Non-pigmented ciliary epithelial cell (primary cell): ENCODE measurements around the gene CDC16.

ENCODE experiments used
- DNase-seq: peaks from one replicate; pipeline ENCODE4 v3.0.0-alpha.2; 2010; ENCODE audit warnings: low read depth

The CDC16 gene

DNA sequence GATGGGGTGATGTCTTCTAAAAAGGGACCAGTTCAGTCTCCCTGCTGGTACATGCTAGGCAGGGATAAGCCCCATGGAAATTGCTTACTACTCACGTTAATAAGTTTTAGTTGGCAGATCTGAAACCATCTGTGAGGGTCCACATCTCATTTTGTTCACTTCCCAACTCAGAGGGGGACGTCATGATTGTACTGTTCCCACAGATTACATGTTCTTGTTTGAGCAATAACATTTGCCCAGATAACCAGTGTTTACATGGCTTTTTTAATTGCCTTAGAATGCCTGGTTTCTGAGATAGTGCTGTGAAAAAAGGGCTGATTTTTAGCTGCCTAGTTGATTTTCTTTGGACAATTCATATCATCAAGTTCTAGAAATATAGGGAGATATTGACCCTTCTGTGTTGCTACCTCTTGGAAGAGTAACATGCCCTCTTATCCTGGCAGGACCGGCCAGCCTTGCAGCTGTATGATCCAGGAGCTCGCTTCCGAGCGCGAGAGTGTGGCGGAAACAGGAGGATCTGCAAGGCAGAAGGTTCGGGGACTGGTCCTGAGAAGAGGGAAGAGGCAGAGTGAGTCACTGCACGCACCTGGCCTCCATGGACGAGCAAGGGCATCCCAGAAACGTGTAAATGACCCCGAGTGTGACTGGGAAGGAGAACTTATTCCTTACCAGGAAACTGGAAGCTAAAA, 69.8 kb downstream of the CDC16 start:
- no peak for DNase-seq

DNA sequence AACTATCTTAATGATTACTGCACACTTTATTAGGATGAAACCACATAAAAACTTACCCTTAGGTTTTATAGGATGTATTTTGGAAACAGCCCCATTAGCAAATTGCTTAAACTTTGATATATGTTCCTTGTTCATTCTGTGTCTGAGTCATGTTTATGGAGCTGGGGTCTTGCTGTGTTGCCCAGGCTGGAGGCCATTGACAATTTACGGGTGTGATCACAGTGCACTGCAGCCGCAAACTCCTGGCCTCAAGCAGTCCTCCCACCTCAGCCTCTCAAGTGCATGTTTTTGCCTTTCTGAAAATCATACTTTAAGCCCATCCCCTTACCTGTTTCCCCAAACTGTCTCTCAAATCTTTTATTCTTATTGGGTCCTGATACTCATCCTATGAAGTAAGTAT, 74.4 kb downstream of the CDC16 start:
- DNase-seq = no peak

DNA sequence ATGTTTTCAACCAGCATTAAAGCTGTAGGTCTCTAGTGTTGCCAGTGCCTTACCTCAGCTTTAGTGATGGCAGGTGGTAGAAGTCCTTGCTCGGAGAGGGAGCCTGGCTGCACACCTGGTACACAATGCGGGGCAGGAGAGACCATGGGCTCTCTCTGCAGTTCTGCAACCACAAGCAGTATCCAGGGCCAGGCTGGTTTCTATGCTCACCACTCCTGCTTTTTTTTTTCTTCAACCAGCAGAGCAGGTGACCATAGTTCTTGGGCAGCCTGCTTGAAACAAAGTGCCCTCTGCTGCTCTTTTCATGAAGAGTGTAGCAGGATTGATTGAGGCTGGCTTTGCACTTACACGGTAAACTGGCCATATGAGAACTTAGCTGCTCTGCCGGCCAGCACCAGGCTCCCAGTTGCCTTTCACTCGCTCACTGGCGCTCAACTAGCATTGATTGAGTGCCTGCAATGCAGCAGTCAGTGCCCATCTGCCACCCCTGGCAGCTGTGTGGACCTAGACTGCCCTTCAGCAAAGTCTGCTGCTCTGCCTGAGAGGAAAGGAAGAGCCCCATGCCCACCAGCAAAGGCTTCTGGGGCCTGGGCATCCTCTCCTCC, 75.2 kb downstream of the CDC16 start:
- DNase-seq = no peak

DNA sequence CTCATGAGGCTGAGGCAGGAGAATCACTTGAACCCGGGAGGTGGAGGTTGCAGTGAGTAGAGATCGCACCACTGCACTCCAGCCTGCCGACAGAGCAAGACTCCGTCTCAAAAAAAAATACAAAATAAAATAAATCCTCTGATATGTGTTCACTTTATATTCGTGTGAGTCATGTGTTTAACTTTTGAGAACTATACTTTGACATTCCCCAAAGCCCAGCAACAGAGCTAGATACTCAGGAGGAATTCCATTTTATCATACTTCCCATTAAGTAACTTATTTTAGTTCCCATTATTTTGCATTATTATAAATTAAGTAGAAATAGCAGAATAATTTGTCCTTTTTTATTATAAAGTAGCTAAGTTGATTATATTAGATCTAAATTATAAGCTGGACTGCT, 76.3 kb downstream of the CDC16 start:
- no peak for DNase-seq

DNA sequence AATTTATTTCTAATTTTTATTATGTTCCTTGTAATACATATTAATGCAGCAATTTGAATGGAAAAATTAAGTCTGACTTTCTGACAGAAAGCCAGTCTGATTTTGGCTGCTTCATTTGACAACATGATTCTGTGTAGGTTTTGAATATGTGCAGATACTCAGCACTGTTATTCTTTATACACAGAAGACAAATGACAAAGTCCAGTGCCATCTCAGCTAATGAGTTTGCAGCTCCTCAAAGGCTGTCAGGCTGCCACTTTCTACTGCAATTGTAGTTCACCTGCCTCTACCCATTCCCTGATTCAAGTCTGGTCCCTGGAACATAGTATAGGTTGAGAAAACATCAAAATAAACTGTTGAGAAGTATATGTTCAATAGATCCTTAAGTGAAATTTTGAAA, 76.7 kb downstream of the CDC16 start:
- no peak for DNase-seq

DNA sequence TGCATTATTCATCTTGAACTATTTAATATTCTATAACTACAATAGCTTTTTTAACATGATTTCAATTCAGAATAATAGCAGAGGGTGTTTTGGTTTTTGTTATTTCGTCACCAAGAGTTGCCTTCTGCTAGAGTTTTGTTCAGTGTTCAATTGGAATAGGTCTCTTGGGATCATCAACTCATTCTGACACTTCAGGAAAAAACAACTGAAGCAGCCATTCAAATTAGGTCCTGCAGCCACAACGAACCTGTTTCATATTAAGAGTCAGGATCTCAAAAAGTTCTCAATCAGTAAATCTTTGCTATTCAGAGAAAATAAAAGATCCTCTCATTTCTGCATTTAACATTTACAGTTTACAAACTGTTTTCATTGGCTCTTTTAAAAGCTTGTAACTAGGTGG, 77.2 kb downstream of the CDC16 start:
- no peak for DNase-seq

DNA sequence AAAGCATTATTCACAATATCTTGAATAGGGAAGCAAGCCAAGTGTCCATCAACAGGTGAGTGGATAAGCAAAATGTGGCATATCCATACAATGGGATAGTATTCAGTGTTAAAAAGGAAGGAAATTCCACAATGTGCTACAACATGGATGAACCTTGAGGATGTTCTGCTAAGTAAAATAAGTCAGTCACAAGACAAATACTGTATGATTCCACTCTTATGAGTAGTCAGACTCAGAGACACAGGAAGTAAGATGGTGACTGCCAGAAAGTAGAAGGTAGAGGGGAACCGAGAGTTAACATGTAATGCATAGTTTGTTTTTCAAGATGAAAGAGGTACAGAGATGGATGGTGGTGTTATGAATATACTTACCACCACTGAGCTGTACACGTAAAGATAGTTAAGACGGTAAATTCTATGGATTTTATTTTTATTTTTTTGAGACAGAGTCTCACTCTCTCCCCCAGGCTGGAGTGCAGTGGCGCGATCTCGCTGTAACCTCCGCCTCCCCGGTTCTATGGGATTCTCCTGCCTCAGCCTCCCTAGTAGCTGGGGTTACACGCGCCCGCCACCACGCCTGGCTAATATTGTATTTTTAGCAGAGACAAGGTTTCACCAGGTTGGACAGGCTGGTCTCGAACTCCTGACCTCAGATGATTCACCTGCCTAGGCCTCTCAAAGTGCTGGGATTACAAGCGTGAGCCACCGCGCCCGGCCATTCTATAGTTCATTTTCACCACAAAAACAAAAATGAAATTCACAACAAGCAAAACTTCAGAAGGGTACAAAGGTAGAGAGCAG, 78.6 kb downstream of the CDC16 start:
- DNase-seq = no peak

DNA sequence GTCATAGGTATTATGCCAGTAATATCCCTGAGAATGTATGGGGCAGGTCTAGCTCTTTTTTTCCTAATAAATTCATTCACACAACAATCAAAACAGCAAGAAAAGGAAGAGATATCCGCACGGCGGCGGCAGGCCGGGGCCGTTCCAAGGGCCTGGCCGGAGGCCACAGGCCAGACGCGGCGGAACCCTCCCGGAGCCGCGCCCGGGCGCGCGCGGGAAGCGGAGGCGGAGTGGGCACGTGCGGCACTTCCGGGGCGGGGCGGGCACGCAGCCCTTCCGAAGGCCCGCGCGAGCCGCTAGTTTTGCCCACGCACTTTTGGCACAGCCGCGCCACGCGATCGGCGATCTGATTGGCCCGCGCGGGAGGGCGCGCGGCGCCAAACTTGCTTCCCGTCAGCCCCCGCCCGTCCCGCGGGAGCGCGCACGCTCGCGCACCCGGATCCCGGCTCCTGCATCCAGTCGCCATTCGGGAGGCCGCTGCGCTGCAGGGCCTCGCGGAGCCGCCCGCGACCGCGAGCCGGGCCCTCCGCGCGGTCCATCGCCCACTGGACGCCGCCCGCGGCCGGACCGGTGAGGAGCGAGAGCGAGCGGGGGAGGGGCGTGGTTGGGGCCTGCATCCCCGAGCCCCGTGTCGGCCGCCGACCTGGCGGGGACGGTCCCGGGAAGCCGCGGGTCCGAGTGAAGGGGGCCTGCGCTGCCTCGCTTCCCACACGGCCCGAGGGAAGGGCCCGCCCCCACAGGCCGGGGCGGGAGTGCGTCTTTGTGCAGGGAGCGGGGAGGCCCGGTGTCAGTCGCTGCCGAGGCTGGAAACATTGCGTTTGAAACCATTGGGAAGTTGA, 79.6 kb downstream of the CDC16 start, which contains the start of gene CHAMP1:
TSS of gene CHAMP1 (plus strand) at position 430 of the 839 bp plus-strand sequence. CDS start 9,340 bp downstream, outside the sequence.
- DNase-seq = peak; percentile 75

DNA sequence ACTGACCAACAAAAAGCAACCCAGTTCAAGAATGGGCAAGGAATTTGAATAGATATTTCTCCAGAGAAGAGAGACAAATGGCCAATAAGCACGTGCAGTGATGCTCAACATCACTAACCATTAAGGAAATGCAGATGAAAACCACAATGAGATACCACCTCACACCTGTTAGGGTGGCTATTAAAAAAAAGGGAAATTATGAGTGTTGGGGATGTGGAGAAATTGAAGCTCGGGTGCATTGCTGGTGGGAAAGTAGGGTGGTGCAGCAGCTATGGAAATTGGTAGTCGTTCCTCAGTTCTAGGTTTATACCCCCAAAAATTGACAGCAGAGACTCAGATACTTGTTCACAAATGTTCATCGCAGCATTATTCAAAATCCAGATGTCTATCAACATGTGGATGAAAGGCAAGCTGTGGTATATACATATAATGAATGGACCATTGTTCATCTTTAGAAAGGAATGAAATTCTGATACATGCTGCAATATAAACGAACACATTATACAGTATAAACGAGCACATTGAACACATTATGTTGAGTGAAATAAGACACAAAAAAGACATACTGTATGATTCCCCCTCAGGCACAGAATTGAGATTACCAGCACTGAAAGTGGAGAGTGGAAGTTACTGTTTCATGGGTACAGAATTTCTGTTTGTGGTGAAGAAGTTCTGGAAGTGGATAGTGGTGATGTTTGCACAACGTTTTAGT, 80.5 kb downstream of the CDC16 start:
- no peak for DNase-seq

DNA sequence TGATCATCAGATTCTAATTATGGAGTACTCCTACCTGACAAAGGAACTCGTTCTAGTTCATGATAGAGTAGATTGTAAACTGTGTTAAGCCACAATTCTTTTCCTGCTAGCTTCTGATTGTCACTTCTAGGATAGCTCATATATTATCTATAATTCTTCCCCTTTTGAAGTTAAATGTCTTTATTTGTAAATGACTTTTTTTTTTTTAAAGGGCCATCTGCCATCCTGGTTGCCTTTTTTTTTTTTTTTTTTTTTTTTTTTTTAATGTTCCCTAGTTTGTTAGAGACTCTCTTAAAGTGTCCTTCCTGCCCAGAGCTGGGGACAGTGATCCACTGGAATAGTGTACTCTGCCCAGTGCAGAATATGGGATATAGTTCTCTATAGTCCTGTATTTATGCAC, 83.9 kb downstream of the CDC16 start:
- DNase-seq = no peak

DNA sequence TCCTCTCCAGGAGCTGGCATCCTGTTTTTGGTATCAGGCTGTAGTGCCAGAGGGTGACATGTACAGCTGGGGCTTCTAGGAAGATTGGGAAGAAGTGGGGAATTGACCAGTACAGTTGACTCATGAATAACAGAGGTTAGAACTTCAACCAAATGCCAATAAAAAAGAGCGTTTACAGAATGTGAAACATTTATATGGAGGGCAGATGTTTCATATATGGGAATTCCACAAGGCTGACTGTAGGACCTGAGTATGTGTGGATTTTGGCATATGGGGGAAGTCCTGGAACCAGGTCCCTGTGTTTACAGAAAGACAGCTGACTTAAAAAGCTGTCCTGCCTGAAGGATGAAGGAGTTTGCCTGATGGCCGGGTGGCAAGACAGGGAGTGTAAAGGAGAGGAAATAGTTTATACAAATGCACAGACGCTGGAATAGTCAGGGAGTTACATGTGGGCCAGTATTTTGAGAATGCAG, 84.8 kb downstream of the CDC16 start:
- peak; percentile 52 for DNase-seq

DNA sequence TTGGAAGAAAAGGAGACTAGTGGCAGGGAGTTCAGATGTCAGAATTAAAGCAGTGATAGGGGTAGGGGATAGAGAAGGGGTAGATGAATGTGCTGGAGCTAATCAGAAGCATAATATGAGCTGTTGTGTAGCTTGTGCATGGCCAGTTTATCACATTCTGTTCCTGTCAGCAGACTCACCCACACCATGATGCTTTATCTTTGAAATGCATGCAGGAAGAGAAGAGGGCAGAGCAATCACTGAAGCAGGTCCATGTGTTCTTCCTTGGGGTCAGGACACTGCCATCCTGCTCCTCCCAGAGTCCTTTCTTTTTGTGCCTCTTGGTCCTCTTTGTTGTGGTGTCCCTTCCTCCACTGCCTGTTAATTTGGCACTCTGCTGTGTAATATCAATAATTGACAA, 85.4 kb downstream of the CDC16 start:
- no peak for DNase-seq

DNA sequence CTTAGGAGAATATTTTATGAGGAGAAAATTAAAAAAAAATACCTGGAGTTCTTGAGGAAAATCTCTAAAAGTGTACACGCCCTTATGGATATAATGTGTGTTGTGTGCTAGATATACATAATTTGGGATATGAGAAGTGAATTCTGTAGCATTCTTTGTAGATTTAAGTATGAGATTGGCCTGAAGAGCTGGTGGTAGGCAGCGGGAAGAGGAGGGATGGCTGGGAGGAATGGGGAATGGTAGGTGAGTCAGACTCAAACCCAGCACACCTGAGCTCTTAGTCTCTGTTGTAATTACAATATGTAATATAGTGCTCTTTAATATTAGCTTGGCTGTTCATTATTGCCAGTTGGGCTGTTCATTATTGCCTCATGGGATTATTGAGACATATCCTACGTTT, 86.6 kb downstream of the CDC16 start:
- no peak for DNase-seq
